OCI-LY1 (cell line): ENCODE measurements around the gene DQX1.

Experiments
- EZH2 ChIP-seq: fragments of 200-600 bp; sonication (generic), shearing (Covaris generic); IDR thresholded peaks from 2 replicates; pipeline ENCODE4 v1.8.0; 2017; ENCODE audit warnings: borderline replicate concordance, mixed run types, mild to moderate bottlenecking, antibody characterized with exemption, low read length, moderate library complexity, mixed read lengths
- TF ChIP-seq, protein P1 (sequence below): fragments of 200-600 bp; sonication (generic), shearing (Covaris generic); IDR thresholded peaks from 2 replicates; pipeline ENCODE4 v1.5.1; 2017; ENCODE audit warnings: mild to moderate bottlenecking, antibody characterized with exemption, low read length, moderate library complexity, mixed read lengths

DNA sequence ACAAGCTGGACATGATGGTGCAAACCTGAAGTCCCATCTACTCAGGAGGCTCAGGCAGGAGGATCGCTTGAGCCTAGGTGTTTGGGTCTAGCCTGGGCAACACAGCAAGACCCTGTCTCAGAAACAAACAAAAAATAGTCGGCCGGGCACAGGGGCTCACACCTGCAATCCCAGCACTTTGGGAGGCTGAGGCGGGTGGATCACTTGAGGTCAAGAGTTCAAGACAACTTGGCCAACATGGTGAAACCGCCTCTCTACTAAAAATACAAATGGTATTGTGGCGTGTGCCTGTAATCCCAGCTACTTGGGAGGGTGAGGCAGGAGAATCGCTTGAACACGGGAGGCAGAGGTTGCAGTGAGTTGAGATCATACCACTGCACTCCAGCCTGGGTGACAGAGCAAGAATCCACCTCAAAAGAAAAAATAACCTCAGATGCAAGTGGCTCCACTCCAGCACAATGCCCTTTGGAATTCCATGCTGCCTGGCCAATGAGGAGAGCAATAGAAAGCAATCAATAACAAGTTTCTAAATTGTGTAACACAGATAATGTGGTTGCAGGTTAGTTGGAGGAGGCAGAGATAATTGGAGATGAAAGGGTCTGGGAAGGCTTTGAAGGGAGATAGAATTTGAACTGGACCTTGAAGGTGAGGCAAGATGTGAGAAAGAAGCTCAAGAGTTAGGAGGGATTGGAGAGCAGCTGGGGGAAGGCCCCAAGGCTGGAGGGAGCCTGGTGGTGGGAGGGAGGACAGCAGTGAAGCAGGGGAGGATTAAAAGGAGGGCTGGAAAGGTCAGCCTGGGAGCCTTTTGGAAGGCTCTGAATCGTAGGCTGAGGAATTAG lies 37.2 kb downstream of the DQX1 start:
- TF ChIP-seq, protein P1, sequence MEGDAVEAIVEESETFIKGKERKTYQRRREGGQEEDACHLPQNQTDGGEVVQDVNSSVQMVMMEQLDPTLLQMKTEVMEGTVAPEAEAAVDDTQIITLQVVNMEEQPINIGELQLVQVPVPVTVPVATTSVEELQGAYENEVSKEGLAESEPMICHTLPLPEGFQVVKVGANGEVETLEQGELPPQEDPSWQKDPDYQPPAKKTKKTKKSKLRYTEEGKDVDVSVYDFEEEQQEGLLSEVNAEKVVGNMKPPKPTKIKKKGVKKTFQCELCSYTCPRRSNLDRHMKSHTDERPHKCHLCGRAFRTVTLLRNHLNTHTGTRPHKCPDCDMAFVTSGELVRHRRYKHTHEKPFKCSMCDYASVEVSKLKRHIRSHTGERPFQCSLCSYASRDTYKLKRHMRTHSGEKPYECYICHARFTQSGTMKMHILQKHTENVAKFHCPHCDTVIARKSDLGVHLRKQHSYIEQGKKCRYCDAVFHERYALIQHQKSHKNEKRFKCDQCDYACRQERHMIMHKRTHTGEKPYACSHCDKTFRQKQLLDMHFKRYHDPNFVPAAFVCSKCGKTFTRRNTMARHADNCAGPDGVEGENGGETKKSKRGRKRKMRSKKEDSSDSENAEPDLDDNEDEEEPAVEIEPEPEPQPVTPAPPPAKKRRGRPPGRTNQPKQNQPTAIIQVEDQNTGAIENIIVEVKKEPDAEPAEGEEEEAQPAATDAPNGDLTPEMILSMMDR, result no peak
- TF ChIP-seq EZH2, result no peak
